GM18907 (cell line): ENCODE data around the gene RPL36.
"Not testable (repeated sequence)": the region's sequence is repeated elsewhere in the genome, so short reads cannot be mapped to it uniquely, and the experiment has no call there.

Experiments
- ATAC-seq: cut with Tn5 transposase; IDR thresholded peaks from one replicate; pipeline ENCODE4 v1.9.1; 2021; ENCODE audit warnings: mild to moderate bottlenecking, moderate library complexity; ENCODE audit not compliant: unreplicated experiment

Gene RPL36

DNA sequence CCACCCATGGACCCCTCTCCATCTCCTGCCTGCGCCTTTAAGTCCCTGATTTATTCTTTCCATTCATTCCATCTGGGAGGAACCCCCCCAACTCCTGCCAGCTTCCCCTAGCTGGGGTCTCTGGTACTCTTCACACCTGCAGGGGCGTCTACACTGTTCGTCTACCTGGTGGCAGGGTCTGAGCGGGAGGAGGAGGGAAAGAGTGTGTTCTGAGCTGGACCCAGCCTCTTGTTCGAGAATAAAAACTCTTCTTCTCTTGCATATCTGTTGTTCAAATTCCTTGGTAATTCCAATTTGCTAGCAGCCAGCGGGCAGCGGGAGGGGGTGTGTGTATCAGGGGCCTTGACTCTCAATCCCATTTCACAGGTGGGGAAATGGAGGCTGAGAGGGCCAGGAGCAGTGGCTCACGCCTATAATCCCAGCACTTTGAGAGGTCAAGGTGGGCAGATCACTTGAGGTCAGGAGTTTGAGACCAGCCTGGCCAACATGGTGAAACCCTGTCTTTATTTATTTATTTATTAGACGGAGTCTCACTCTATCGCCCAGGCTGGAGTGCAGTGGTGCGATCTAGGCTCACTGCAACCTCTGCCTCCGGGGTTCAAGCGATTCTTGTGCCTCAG lies 1.7 kb upstream of the RPL36 start:
- not testable (repeated sequence) for ATAC-seq

DNA sequence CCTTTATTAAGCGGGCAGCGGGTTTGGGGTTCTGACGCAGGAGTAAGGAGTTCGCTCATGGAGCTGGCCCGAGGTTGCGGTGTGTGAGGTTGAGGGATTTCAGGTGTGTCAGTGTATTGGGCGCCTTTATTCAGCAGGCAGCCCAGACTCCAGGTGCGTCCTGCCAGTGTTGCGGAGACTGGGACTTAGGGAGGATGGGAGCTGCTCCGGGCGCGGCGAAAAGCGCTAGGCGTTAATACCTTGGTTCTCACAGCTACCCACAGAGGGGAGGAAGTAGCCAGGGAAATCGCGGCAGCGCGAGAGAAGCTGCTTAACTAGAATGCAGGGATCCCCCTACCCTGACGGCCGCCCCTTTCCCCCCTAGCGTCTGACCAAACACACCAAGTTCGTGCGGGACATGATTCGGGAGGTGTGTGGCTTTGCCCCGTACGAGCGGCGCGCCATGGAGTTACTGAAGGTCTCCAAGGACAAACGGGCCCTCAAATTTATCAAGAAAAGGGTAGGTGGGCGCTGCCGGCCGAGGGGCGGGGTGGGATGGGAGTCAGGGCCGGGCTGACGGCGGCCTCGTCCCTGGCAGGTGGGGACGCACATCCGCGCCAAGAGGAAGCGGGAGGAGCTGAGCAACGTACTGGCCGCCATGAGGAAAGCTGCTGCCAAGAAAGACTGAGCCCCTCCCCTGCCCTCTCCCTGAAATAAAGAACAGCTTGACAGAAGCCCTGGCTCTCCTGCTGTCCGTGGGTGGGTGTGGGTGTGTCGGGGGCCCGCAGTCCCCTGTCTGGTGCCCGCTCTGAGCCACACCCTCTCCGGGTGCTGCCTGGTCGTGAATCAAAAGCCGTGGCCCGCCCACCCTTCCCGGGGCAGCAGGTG lies 1.1 kb downstream of the RPL36 start:
- ATAC-seq = no peak

DNA sequence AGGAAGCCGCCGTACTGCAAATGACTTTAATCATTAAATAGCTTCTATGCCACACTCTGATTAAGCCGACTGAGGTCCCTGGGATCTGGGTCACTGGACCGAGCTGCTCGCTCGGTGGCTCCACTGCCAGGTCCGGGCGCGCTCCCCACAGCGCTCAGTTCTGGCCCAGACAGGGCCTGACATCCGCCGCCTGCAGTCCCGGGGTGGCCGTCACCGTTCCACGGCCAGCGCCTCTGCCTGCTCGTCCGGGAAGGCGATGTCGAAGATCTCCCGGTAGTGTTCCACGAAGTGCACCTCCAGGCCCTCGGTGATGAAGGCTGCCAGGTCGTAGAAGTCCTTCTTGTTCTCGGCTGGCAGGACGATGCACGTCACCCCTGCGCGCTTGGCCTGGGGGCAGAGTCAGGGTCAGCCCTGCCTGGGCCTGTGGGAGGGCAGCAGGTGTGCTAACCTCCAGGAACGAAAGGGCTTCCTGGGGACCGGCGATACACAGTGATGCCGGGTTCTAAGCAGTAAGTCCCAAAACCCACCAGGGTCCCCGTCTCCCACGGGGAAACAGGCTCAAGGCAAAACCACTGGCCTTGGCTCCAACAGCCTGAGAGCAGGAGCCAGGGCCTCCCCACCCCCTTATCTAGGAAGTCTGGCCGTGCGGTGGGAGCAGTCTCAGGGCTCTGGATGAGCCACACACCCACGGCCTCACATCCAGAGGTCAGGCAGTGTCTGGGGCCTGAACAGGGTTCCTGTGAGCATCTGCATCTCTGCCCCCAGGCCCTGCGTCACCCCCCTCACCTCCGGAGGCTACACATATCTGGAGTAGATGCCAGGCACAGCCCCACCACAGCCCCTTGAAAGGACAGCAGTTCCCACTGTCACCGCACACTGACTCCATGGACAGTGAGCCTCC lies 2.0 kb downstream of the RPL36 start:
- ATAC-seq = no peak

- no peak for ATAC-seq
These were observed 2.7 kb downstream of the RPL36 start for GRCh38 chr19:5692723-5693194.

DNA sequence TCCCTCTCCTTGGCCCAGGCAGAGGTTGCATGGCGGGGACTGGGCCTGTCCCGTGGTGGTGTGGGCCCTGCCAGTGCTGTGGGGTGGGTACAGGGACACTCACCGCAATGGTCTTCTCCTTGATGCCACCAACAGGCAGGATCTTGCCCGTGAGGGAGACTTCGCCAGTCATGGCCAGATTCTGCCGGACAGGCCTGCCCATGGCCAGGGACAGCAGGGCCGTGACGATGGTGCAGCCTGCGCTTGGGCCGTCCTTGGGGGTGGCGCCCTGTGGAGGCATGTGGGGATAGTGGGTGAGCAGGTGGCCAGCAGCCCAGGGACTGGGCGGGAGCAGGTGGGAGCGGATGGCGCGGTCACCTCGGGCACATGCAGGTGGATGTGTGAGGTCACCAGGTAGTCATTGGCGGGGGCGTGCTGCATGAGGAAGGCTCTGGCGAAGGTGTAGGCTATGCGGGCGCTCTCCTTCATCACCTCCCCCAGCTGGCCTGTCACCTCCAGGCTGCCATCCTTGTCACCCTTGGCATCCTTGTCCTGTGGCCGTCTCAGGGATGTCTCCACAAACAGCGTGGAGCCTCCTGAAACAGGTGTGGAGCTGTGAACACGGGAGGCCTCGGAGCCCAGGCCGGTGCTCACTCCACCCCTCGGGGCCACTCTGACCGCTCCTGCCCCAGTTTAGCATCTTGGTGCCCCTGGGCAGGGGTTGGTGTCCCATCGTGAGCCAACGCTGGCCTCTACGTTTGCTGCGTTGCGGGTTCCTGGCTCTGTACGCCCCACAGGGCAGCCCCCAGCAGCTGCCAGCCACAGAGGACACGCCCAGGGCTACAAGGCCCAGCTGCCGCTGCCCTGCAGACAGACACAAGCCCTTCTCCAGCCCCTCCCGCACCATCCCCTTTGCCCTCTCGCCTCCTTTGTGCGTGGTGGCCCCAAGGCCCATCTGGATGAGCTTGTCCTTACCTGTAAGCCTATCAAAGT lies 3.4 kb downstream of the RPL36 start:
- ATAC-seq = no peak

GRCh38 chr19:5694167-5694955 lies 4.3 kb downstream of the RPL36 start:
- no peak for ATAC-seq

GRCh38 chr19:5694956-5695648 lies 5.0 kb downstream of the RPL36 start:
- no peak for ATAC-seq

- no peak for ATAC-seq
These were observed 5.6 kb downstream of the RPL36 start for GRCh38 chr19:5695649-5696195.

- no peak for ATAC-seq
These were observed 6.3 kb downstream of the RPL36 start for GRCh38 chr19:5696196-5697021.

GRCh38 chr19:5697022-5697889 lies 7.2 kb downstream of the RPL36 start:
- no peak for ATAC-seq

- no peak for ATAC-seq
These were observed 8.0 kb downstream of the RPL36 start for GRCh38 chr19:5697890-5698634.

GRCh38 chr19:5698635-5699422 lies 8.7 kb downstream of the RPL36 start:
- no peak for ATAC-seq

DNA sequence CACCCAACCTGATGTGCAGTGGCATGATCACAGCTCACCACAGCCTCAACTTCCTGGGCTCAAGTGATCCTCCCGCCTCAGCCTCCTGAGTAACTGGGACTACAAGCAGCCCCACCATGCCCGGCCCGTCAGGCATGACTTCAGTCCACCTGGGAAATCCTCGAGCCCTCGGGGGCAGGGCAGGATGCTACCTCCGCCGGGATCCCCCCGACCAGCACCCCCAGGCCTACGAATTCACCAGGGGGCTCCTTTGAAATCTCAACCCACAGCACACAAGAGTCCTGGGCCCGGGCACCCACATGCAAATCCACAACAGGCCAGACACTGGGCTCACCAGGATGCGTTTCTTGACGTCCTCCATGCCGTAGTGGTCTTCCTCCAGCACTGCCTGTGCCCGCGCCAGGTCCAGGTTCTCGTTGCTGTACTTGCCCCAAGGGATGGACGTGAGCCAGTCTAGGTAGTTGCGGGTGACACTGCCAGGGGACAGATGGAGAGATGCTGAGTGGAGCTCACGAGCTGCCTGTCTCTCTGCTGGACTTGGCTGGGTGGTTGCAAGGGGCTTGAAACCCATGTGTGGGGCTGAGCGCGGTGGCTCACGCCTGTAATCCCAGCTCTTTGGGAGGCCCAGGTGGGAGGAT lies 10.5 kb downstream of the RPL36 start:
- no peak for ATAC-seq

GRCh38 chr19:5702053-5702410 lies 11.9 kb downstream of the RPL36 start:
- ATAC-seq = not testable (repeated sequence)
